SK-N-SH treated with all-trans-retinoic acid at 6 μM for 48 hours (cell line): ENCODE data around the gene GRIP1.

Experiments
- ARNTL ChIP-seq: fragments of 450-650 bp; formaldehyde crosslinking; IDR thresholded peaks from 2 replicates; pipeline ENCODE4 v1.5.0; 2020; ENCODE audit warnings: low read depth, mild to moderate bottlenecking, moderate library complexity, borderline replicate concordance
- GLIS3 ChIP-seq: fragments of 250-450 bp; sonication (Bioruptor Pico); IDR thresholded peaks from 2 replicates; pipeline ENCODE4 v1.5.0; 2020; ENCODE audit warnings: mild to moderate bottlenecking, moderate library complexity
- OSR1 ChIP-seq: fragments of 250-450 bp; sonication (Bioruptor Pico); IDR thresholded peaks from 2 replicates; pipeline ENCODE4 v1.8.0; 2022; ENCODE audit warnings: moderate library complexity, mild to moderate bottlenecking, inconsistent platforms
- TSHZ2 ChIP-seq: fragments of 250-450 bp; sonication (Bioruptor Pico); IDR thresholded peaks from 2 replicates; pipeline ENCODE4 v1.5.0; 2020; ENCODE audit warnings: mild to moderate bottlenecking, moderate library complexity
- ZC3H10 ChIP-seq: fragments of 250-450 bp; sonication (Bioruptor Pico); IDR thresholded peaks from 2 replicates; pipeline ENCODE4 v1.5.1; 2021; ENCODE audit warnings: mild to moderate bottlenecking, moderate library complexity
- ZFP3 ChIP-seq: fragments of 250-450 bp; sonication (Bioruptor Pico); IDR thresholded peaks from 2 replicates; pipeline ENCODE4 v1.5.0; 2020; ENCODE audit warnings: mild to moderate bottlenecking, moderate library complexity
- ZFP30 ChIP-seq: fragments of 450-650 bp; formaldehyde crosslinking; IDR thresholded peaks from 2 replicates; pipeline ENCODE4 v1.5.0; 2022; ENCODE audit warnings: mild to moderate bottlenecking, moderate library complexity
- ZNF70 ChIP-seq: fragments of 450-650 bp; formaldehyde crosslinking; IDR thresholded peaks from 2 replicates; pipeline ENCODE4 v1.5.0; 2020; ENCODE audit warnings: mild to moderate bottlenecking, moderate library complexity
- TF ChIP-seq, protein P1 (sequence below): fragments of 250-450 bp; sonication (Bioruptor Pico); IDR thresholded peaks from 2 replicates; pipeline ENCODE4 v1.8.0; 2020; ENCODE audit warnings: mild to moderate bottlenecking, moderate library complexity, borderline replicate concordance
- TF ChIP-seq, protein P2 (sequence below): fragments of 250-450 bp; sonication (Bioruptor Pico); IDR thresholded peaks from 2 replicates; pipeline ENCODE4 v1.5.1; 2021; ENCODE audit warnings: mild to moderate bottlenecking, moderate library complexity

DNA sequence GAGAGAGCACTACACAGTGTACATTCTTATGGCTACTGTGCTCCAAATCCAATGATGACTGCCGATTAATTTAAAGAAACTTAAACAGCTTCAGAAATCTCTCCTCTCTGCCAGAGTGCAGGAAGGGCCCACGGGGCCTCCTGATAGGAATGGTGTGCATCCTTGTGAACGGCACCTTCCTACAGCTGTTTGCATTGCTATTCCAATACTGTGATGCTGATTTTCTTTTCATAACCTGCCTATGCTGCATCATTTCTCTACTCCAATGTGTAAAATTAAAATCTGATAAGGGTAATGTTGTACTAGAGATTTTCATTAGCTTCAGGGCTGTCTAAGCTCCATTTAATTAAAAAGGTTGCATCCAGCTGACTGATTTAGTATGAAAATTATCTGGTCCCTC, 217.5 kb downstream of the GRIP1 start:
- TF ChIP-seq, protein P1, sequence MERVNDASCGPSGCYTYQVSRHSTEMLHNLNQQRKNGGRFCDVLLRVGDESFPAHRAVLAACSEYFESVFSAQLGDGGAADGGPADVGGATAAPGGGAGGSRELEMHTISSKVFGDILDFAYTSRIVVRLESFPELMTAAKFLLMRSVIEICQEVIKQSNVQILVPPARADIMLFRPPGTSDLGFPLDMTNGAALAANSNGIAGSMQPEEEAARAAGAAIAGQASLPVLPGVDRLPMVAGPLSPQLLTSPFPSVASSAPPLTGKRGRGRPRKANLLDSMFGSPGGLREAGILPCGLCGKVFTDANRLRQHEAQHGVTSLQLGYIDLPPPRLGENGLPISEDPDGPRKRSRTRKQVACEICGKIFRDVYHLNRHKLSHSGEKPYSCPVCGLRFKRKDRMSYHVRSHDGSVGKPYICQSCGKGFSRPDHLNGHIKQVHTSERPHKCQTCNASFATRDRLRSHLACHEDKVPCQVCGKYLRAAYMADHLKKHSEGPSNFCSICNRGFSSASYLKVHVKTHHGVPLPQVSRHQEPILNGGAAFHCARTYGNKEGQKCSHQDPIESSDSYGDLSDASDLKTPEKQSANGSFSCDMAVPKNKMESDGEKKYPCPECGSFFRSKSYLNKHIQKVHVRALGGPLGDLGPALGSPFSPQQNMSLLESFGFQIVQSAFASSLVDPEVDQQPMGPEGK (CRISPR knock-in tag) = no peak
- TF ChIP-seq OSR1 (CRISPR knock-in tag) (no peak), ZFP30 (CRISPR knock-in tag) (no peak), ZFP3 (CRISPR knock-in tag) (no peak), ZNF70 (no peak), ARNTL (no peak), ZC3H10 (CRISPR knock-in tag) (no peak), TSHZ2 (CRISPR knock-in tag) (no peak), GLIS3 (CRISPR knock-in tag) (no peak)
- TF ChIP-seq, protein P2, sequence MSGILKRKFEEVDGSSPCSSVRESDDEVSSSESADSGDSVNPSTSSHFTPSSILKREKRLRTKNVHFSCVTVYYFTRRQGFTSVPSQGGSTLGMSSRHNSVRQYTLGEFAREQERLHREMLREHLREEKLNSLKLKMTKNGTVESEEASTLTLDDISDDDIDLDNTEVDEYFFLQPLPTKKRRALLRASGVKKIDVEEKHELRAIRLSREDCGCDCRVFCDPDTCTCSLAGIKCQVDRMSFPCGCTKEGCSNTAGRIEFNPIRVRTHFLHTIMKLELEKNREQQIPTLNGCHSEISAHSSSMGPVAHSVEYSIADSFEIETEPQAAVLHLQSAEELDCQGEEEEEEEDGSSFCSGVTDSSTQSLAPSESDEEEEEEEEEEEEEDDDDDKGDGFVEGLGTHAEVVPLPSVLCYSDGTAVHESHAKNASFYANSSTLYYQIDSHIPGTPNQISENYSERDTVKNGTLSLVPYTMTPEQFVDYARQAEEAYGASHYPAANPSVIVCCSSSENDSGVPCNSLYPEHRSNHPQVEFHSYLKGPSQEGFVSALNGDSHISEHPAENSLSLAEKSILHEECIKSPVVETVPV = no peak
